Muscle of arm (tissue), 12 donors: ENCODE data around the gene HPSE2. TPM values are rescaled to one million over a fixed set of nuclear protein-coding genes. Genes with fewer than 3 reads are reported as not detected.

Experiments used
- DNase-seq: peaks from one replicate; pipeline ENCODE4 v3.0.0-alpha.2; 2013
- polyA plus RNA-seq, 12 donors: library from polyadenylated mRNA; unstranded; fragments of 120-200 nt; gene quantifications; one replicate each; pipeline ENCODE4 v1.2.1, GENCODE V29; 2013; ENCODE audit not compliant: insufficient read length in 12 of 12

Gene HPSE2
- polyA plus RNA-seq, 12 donors = 0.07 to 1.1 (median 0.36) TPM; not detected in 5

GRCh38 chr10:98414932-98415730, 820.5 kb downstream of the HPSE2 start, which contains the start of gene PYROXD2:
PYROXD2 (minus strand) TSS chr10:98415182; CDS start chr10:98415135, 47 bp downstream.
- DNase-seq = peak; percentile 81

GRCh38 chr10:98414578-98414931, 821.1 kb downstream of the HPSE2 start:
- DNase-seq = no peak

GRCh38 chr10:98411768-98412167, 823.9 kb downstream of the HPSE2 start:
- no peak for DNase-seq

GRCh38 chr10:98411166-98411565, 824.5 kb downstream of the HPSE2 start:
- no peak for DNase-seq

GRCh38 chr10:98410759-98411158, 824.9 kb downstream of the HPSE2 start:
- no peak for DNase-seq

- no peak for DNase-seq
Measured at GRCh38 chr10:98410135-98410743, 825.4 kb downstream of the HPSE2 start.

- DNase-seq = no peak
Measured at GRCh38 chr10:98408799-98409198, 826.9 kb downstream of the HPSE2 start.

GRCh38 chr10:98407744-98408241, 827.9 kb downstream of the HPSE2 start:
- no peak for DNase-seq

Other genes with a start within 250 kb of the HPSE2 start
- gene CNNM1, start 93.5 kb upstream of the HPSE2 start, polyA plus RNA-seq = under 1 TPM in 9 of 12 donors, not detected in 3; 0.01 to 0.33 (median 0.05) TPM
- 10 to 100 TPM in 11 of 12 donors, not detected in 1; 31.5 to 47.5 (median 41.0) TPM for gene GOT1, start 194.8 kb upstream of the HPSE2 start, polyA plus RNA-seq